ENCODE data around the gene NANS. TPM values are rescaled to one million over a fixed set of nuclear protein-coding genes. Genes with fewer than 3 reads are reported as not detected.

Gene NANS
- total RNA-seq, 1 experiment from 2014 or later: 77.9 TPM

- DNase-seq: peak; percentile 56
Measured at GRCh38 chr9:98057138-98057799, 737 bp downstream of the NANS start.

GRCh38 chr9:98062161-98062560 lies 5.6 kb downstream of the NANS start:
- no peak for DNase-seq
- Histone ChIP-seq H3K27me3 (ENCODE audit: low read length) (no peaks in the 10 kb centered on the region), H2AFZ (ENCODE audit: low read length) (no peak overlapping the region), H3K4me1 (ENCODE audit: low read length) (peaks cover 34% of the 10 kb centered on the region), H3K36me3 (ENCODE audit: insufficient read depth, low read length) (peaks cover 33% of the 10 kb centered on the region), H3K4me2 (ENCODE audit: low read depth, low read length, poor library complexity, severe bottlenecking) (no peak overlapping the region), H3K27ac (ENCODE audit: low read length) (no peak overlapping the region), H3K79me2 (ENCODE audit: low read length) (peaks cover 67% of the 10 kb centered on the region), H3K4me3 (ENCODE audit: low read length) (no peak overlapping the region), H3K9me2 (replicated peaks; ENCODE audit: insufficient read depth, low read length) (no peaks in the 10 kb centered on the region), H3K9me3 (ENCODE audit: low read length) (no peaks in the 10 kb centered on the region), H4K20me1 (ENCODE audit: insufficient read depth, low read depth, low read length) (peaks cover 4% of the 10 kb centered on the region; the same call in 1 of the 2 replicates), H3K9ac (ENCODE audit: low read length) (no peak overlapping the region)

More at GRCh38 chr9:98057138-98057799, 737 bp downstream of the NANS start:
- Histone ChIP-seq H3K4me1 (ENCODE audit: low read length) (peaks cover 37% of the 10 kb centered on the region), H4K20me1 (ENCODE audit: insufficient read depth, low read depth, low read length) (peaks cover 13% of the 10 kb centered on the region; the same call in 1 of the 2 replicates), H3K36me3 (ENCODE audit: insufficient read depth, low read length) (peaks cover 4% of the 10 kb centered on the region; the same call in 1 of the 2 replicates), H3K79me2 (ENCODE audit: low read length) (peaks cover 47% of the 10 kb centered on the region), H3K27me3 (ENCODE audit: low read length) (no peaks in the 10 kb centered on the region), H3K9ac (ENCODE audit: low read length) (peak overlapping the region; percentile 90), H3K9me2 (replicated peaks; ENCODE audit: insufficient read depth, low read length) (no peaks in the 10 kb centered on the region), H3K27ac (ENCODE audit: low read length) (peak overlapping the region; percentile 56), H3K4me2 (ENCODE audit: low read depth, low read length, poor library complexity, severe bottlenecking) (peak overlapping the region; percentile 82), H3K9me3 (ENCODE audit: low read length) (no peaks in the 10 kb centered on the region), H3K4me3 (ENCODE audit: low read length) (peak overlapping the region; percentile 97), H2AFZ (ENCODE audit: low read length) (no peak overlapping the region)

GRCh38 chr9:98064623-98065392 lies 8.3 kb downstream of the NANS start:
- Histone ChIP-seq H3K4me2 (ENCODE audit: low read depth, low read length, poor library complexity, severe bottlenecking) (no peak overlapping the region), H3K27ac (ENCODE audit: low read length) (no peak overlapping the region), H4K20me1 (ENCODE audit: insufficient read depth, low read depth, low read length) (no peaks in the 10 kb centered on the region), H3K9ac (ENCODE audit: low read length) (no peak overlapping the region), H3K79me2 (ENCODE audit: low read length) (peaks cover 53% of the 10 kb centered on the region), H3K27me3 (ENCODE audit: low read length) (no peaks in the 10 kb centered on the region), H3K4me1 (ENCODE audit: low read length) (peaks cover 14% of the 10 kb centered on the region), H2AFZ (ENCODE audit: low read length) (no peak overlapping the region), H3K36me3 (ENCODE audit: insufficient read depth, low read length) (peaks cover 48% of the 10 kb centered on the region), H3K9me3 (ENCODE audit: low read length) (no peaks in the 10 kb centered on the region), H3K4me3 (ENCODE audit: low read length) (no peak overlapping the region), H3K9me2 (replicated peaks; ENCODE audit: insufficient read depth, low read length) (no peaks in the 10 kb centered on the region)
- no peak for DNase-seq

DNA sequence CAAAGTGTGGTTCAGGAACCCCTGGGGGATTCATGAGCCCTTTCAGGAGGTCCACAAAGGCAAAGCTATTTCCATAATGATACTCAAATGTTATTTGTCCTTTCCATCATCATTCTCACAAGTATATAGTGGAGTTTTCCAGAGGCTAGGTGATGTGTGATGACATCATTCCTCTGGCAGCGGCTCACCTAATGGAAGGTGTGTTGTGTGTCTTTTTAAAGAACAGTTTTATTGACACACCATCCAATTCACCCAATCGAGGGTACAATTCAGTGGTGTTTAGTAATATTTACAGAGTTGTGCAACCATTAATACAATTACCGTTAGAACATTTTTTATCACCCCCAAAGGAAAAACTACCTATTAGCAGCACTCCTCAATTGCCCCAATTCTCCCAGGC lies 9.7 kb downstream of the NANS start:
- no peaks in the 10 kb centered on the region for H4K20me1 ChIP-seq (ENCODE audit: insufficient read depth, low read depth, low read length)
- no peak for DNase-seq
- H3K27ac ChIP-seq (ENCODE audit: low read length): peak overlapping the region; percentile 50
- H3K9me3 ChIP-seq (ENCODE audit: low read length): no peaks in the 10 kb centered on the region
- no peak overlapping the region for H3K9ac ChIP-seq (ENCODE audit: low read length)
- no peak overlapping the region for H3K4me3 ChIP-seq (ENCODE audit: low read length)
- H3K79me2 ChIP-seq (ENCODE audit: low read length): peaks cover 46% of the 10 kb centered on the region
- peaks cover 14% of the 10 kb centered on the region for H3K4me1 ChIP-seq (ENCODE audit: low read length)
- H3K36me3 ChIP-seq (ENCODE audit: insufficient read depth, low read length): peaks cover 44% of the 10 kb centered on the region
- no peaks in the 10 kb centered on the region for H3K27me3 ChIP-seq (ENCODE audit: low read length)
- no peak overlapping the region for H3K4me2 ChIP-seq (ENCODE audit: low read depth, low read length, poor library complexity, severe bottlenecking)
- no peak overlapping the region for H2AFZ ChIP-seq (ENCODE audit: low read length)
- H3K9me2 ChIP-seq (replicated peaks; ENCODE audit: insufficient read depth, low read length): no peaks in the 10 kb centered on the region

DNA sequence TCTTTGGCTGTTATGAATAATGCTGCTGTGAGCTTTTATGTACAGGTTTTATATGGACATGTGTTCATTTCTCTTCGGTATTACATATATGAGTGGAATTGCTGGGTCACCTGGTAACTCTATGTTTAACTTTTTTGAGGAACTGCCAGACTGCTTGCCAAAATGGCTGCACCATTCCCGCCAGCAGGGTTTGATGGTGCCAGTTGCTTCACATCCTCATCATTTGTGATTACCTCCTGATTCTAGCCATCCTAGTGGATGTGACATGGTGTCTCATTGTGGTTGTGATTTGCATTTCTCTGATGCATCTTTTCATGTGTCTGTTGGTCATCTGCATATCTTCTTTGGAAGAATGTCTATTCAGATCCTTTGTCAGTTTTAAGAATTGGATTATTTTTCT lies 10.7 kb downstream of the NANS start:
- no peak overlapping the region for H3K9ac ChIP-seq (ENCODE audit: low read length)
- no peaks in the 10 kb centered on the region for H3K9me3 ChIP-seq (ENCODE audit: low read length)
- H4K20me1 ChIP-seq (ENCODE audit: insufficient read depth, low read depth, low read length): no peaks in the 10 kb centered on the region
- H3K9me2 ChIP-seq (replicated peaks; ENCODE audit: insufficient read depth, low read length): no peaks in the 10 kb centered on the region
- H3K36me3 ChIP-seq (ENCODE audit: insufficient read depth, low read length): peaks cover 44% of the 10 kb centered on the region
- H3K79me2 ChIP-seq (ENCODE audit: low read length): peaks cover 48% of the 10 kb centered on the region
- no peak overlapping the region for H3K4me3 ChIP-seq (ENCODE audit: low read length)
- peaks cover 14% of the 10 kb centered on the region for H3K4me1 ChIP-seq (ENCODE audit: low read length)
- no peak overlapping the region for H3K27ac ChIP-seq (ENCODE audit: low read length)
- no peak for DNase-seq
- no peak overlapping the region for H2AFZ ChIP-seq (ENCODE audit: low read length)
- H3K4me2 ChIP-seq (ENCODE audit: low read depth, low read length, poor library complexity, severe bottlenecking): no peak overlapping the region
- H3K27me3 ChIP-seq (ENCODE audit: low read length): no peaks in the 10 kb centered on the region

- Histone ChIP-seq H3K9me2 (replicated peaks; ENCODE audit: insufficient read depth, low read length) (no peaks in the 10 kb centered on the region), H3K27me3 (ENCODE audit: low read length) (no peaks in the 10 kb centered on the region), H3K4me2 (ENCODE audit: low read depth, low read length, poor library complexity, severe bottlenecking) (no peak overlapping the region), H4K20me1 (ENCODE audit: insufficient read depth, low read depth, low read length) (no peaks in the 10 kb centered on the region), H3K9me3 (ENCODE audit: low read length) (no peaks in the 10 kb centered on the region), H3K36me3 (ENCODE audit: insufficient read depth, low read length) (peaks cover 35% of the 10 kb centered on the region), H3K4me3 (ENCODE audit: low read length) (no peak overlapping the region), H3K4me1 (ENCODE audit: low read length) (peaks cover 17% of the 10 kb centered on the region), H3K79me2 (ENCODE audit: low read length) (peaks cover 49% of the 10 kb centered on the region), H3K27ac (ENCODE audit: low read length) (no peak overlapping the region), H3K9ac (ENCODE audit: low read length) (no peak overlapping the region), H2AFZ (ENCODE audit: low read length) (no peak overlapping the region)
- DNase-seq: no peak
Measured at GRCh38 chr9:98069551-98069950, 13.0 kb downstream of the NANS start.

DNA sequence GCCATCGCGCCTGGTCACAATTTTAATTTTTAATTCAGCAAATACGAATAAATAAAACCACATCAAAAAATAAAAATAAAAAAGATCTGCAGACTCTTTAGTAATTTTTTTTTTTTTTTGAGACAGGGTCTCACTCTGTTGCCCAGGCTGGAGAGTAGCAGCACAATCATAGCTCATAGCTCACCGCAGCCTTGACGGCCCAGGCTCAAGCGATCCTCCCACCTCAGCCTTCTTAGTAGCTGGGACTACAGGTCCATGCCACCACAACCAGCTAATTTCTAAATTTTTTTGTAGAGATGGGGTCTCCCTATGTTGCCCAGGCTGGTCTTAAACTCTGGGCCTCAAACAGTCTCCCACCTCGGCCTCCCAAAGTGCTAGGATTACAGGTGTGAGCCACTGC lies 14.2 kb downstream of the NANS start:
- H3K9ac ChIP-seq (ENCODE audit: low read length): no peak overlapping the region
- no peak overlapping the region for H3K4me3 ChIP-seq (ENCODE audit: low read length)
- H4K20me1 ChIP-seq (ENCODE audit: insufficient read depth, low read depth, low read length): no peaks in the 10 kb centered on the region
- no peak overlapping the region for H2AFZ ChIP-seq (ENCODE audit: low read length)
- no peak overlapping the region for H3K27ac ChIP-seq (ENCODE audit: low read length)
- H3K4me1 ChIP-seq (ENCODE audit: low read length): peaks cover 15% of the 10 kb centered on the region
- peaks cover 32% of the 10 kb centered on the region for H3K36me3 ChIP-seq (ENCODE audit: insufficient read depth, low read length)
- peaks cover 56% of the 10 kb centered on the region for H3K79me2 ChIP-seq (ENCODE audit: low read length)
- no peaks in the 10 kb centered on the region for H3K27me3 ChIP-seq (ENCODE audit: low read length)
- H3K9me2 ChIP-seq (replicated peaks; ENCODE audit: insufficient read depth, low read length): no peaks in the 10 kb centered on the region
- DNase-seq: no peak
- H3K4me2 ChIP-seq (ENCODE audit: low read depth, low read length, poor library complexity, severe bottlenecking): no peak overlapping the region
- no peaks in the 10 kb centered on the region for H3K9me3 ChIP-seq (ENCODE audit: low read length)

GRCh38 chr9:98071737-98072136 lies 15.2 kb downstream of the NANS start:
- Histone ChIP-seq H3K27me3 (ENCODE audit: low read length) (no peaks in the 10 kb centered on the region), H4K20me1 (ENCODE audit: insufficient read depth, low read depth, low read length) (no peaks in the 10 kb centered on the region), H3K27ac (ENCODE audit: low read length) (no peak overlapping the region), H3K4me2 (ENCODE audit: low read depth, low read length, poor library complexity, severe bottlenecking) (no peak overlapping the region), H3K4me3 (ENCODE audit: low read length) (no peak overlapping the region), H3K79me2 (ENCODE audit: low read length) (peaks cover 53% of the 10 kb centered on the region), H2AFZ (ENCODE audit: low read length) (no peak overlapping the region), H3K9me3 (ENCODE audit: low read length) (no peaks in the 10 kb centered on the region), H3K36me3 (ENCODE audit: insufficient read depth, low read length) (peaks cover 26% of the 10 kb centered on the region; the same call in 1 of the 2 replicates), H3K4me1 (ENCODE audit: low read length) (peaks cover 7% of the 10 kb centered on the region), H3K9me2 (replicated peaks; ENCODE audit: insufficient read depth, low read length) (no peaks in the 10 kb centered on the region), H3K9ac (ENCODE audit: low read length) (no peak overlapping the region)
- DNase-seq: no peak

All from Karpas-422 (cell line).